HepG2 (cell line): ENCODE data around the gene REEP6. TPM values are rescaled to one million over a fixed set of nuclear protein-coding genes. Genes with fewer than 3 reads are reported as not detected.

ENCODE experiments used
- ATF7 ChIP-seq, 2 experiments: fragments of 450-650 bp in 1 of 2; sonication (generic) in 1 of 2; formaldehyde crosslinking in 1 of 2; IDR thresholded peaks; 2 replicates each; pipeline versions ENCODE4 v1.4.0 to v1.6.1; 2016 to 2020; ENCODE audit warnings: antibody characterized with exemption in 1 of 2, mild to moderate bottlenecking in 1 of 2, missing genetic modification reagents in 1 of 2
- FOXK2 ChIP-seq: fragments of 450-650 bp; IDR thresholded peaks from 2 replicates; pipeline ENCODE4 v1.6.1; 2016
- PTBP1 ChIP-seq: fragments of 200-400 bp; formaldehyde crosslinking; IDR thresholded peaks from 2 replicates; pipeline ENCODE4 v1.6.1; 2018; ENCODE audit warnings: low read length, low read depth; ENCODE audit not compliant: poor library complexity, severe bottlenecking
- RCOR2 ChIP-seq: IDR thresholded peaks from 2 replicates; pipeline ENCODE4 v1.6.1; 2016; ENCODE audit warnings: missing biosample characterization, missing genetic modification reagents
- RORA ChIP-seq: sonication (generic); formaldehyde crosslinking; IDR thresholded peaks from 2 replicates; pipeline ENCODE4 v1.5.0; 2020; ENCODE audit warnings: mild to moderate bottlenecking, missing genetic modification reagents, moderate library complexity
- XRCC5 ChIP-seq: fragments of 200-400 bp; formaldehyde crosslinking; optimal IDR thresholded peaks from 2 replicates; pipeline ENCODE3; 2017; ENCODE audit warnings: mild to moderate bottlenecking, low read length
- ZFP90 ChIP-seq: sonication (generic); formaldehyde crosslinking; IDR thresholded peaks from 2 replicates; pipeline ENCODE4 v1.8.0; 2022; ENCODE audit warnings: missing genetic modification reagents, mild to moderate bottlenecking, inconsistent platforms, borderline replicate concordance
- ZMYM2 ChIP-seq: sonication (generic); formaldehyde crosslinking; IDR thresholded peaks from 2 replicates; pipeline ENCODE4 v1.8.0; 2022; ENCODE audit warnings: mild to moderate bottlenecking, missing genetic modification reagents
- ZNF3 ChIP-seq: IDR thresholded peaks from 2 replicates; pipeline ENCODE4 v1.7.0; 2017; ENCODE audit warnings: inconsistent platforms
- ZNF431 ChIP-seq: sonication (generic); formaldehyde crosslinking; IDR thresholded peaks from 2 replicates; pipeline ENCODE4 v1.9.0; 2022; ENCODE audit warnings: missing genetic modification reagents, low read depth, mild to moderate bottlenecking, borderline replicate concordance
- ZNF501 ChIP-seq: sonication (generic); formaldehyde crosslinking; IDR thresholded peaks from 2 replicates; pipeline ENCODE4 v1.5.1; 2020; ENCODE audit warnings: mild to moderate bottlenecking, moderate library complexity, missing genetic modification reagents
- polyA plus RNA-seq, 8 experiments: library from polyadenylated mRNA; depleted of rRNA in 3 of 8; stranded (reverse) in 7 of 8; unstranded in 1 of 8; fragments of >200 nt; fragmentation: Illumina TruSeq in 4 of 8; extraction: Trizol in 4 of 8; gene quantifications; 2 replicates each; pipeline versions ENCODE4 v1.2.1 to v1.2.3, GENCODE V29; 2011 to 2016; ENCODE audit warnings: low read depth in 4 of 8, missing spikeins in 1 of 8, mixed read lengths in 1 of 8; ENCODE audit not compliant: insufficient read depth in 1 of 8
- total RNA-seq, 5 experiments: library from RNA; depleted of rRNA; stranded (reverse); fragments of >200 nt; fragmentation: Illumina TruSeq; extraction: Trizol; gene quantifications; 2 replicates each; pipeline ENCODE4 v1.2.3, GENCODE V29; 2016; ENCODE audit warnings: low read depth in 1 of 5
- TF ChIP-seq, protein P1 (sequence below): sonication (generic); formaldehyde crosslinking; IDR thresholded peaks from 2 replicates; pipeline ENCODE4 v1.4.0; 2020; ENCODE audit warnings: missing genetic modification reagents
- TF ChIP-seq, protein P2 (sequence below): sonication (generic); formaldehyde crosslinking; IDR thresholded peaks from 2 replicates; pipeline ENCODE4 v1.4.0; 2020; ENCODE audit warnings: missing genetic modification reagents
- TF ChIP-seq, protein P3 (sequence below): sonication (generic); formaldehyde crosslinking; conservative IDR thresholded peaks from 2 replicates; pipeline ENCODE4 v1.8.0; 2022; ENCODE audit warnings: missing genetic modification reagents
- TF ChIP-seq, protein P4 (sequence below): sonication (generic); formaldehyde crosslinking; conservative IDR thresholded peaks from 2 replicates; pipeline ENCODE4 v1.4.0; 2020; ENCODE audit warnings: missing genetic modification reagents
- TF ChIP-seq, protein P5 (sequence below): sonication (generic); formaldehyde crosslinking; IDR thresholded peaks from 2 replicates; pipeline ENCODE4 v1.8.1; 2023; ENCODE audit warnings: mild to moderate bottlenecking, missing genetic modification reagents

The REEP6 gene
- total and polyA plus RNA-seq, 2 of the 13 experiments (the other 11 are each of a cell fraction or from before 2014, with no cell fraction given) = 10.0 to 28.8 TPM

DNA sequence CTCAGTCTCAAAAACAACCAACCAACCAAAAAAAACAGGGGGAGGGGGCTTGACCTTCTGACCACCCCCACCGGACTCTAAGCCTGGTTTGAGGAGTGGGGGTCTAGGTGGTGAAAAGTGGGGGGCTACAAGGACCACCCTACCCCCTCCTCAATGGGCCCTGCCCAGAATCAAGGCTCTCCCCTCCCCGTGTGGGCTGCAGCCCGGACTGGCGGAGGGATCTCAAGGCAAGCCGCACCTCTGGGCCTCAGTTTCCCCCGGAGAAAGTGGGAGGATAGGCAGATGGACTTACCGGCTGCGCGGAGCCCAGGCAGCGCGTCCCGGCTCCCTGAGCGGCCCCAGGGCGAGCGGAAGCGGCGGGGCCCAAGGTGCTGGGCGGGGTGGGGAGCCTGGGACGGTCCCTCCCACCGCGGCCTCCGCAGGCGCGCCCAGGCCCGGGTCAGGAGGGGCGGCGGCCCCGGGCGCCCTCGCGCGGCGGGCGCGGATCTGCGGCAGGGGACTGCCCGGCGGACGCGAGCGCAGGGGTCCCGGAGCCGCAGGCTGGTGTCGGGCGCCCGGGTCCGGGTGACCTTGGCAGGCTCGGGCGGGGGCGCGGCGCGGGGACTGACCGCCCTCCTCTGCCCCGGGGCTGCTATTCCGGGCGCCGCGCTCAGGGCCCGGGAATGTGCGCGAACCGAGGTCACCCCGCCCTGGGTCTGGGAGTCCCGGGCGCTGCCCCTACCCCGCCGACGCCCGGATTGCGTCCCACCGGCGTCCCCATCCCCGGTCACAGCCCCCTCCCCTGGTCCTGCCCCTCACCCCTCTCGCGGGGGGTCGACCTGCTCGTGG, 21.9 kb downstream of the REEP6 start, which contains the start of gene ADAMTSL5 (continued):
- TF ChIP-seq, protein P1, sequence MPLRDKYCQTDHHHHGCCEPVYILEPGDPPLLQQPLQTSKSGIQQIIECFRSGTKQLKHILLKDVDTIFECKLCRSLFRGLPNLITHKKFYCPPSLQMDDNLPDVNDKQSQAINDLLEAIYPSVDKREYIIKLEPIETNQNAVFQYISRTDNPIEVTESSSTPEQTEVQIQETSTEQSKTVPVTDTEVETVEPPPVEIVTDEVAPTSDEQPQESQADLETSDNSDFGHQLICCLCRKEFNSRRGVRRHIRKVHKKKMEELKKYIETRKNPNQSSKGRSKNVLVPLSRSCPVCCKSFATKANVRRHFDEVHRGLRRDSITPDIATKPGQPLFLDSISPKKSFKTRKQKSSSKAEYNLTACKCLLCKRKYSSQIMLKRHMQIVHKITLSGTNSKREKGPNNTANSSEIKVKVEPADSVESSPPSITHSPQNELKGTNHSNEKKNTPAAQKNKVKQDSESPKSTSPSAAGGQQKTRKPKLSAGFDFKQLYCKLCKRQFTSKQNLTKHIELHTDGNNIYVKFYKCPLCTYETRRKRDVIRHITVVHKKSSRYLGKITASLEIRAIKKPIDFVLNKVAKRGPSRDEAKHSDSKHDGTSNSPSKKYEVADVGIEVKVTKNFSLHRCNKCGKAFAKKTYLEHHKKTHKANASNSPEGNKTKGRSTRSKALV = no peak
- TF ChIP-seq, protein P2, sequence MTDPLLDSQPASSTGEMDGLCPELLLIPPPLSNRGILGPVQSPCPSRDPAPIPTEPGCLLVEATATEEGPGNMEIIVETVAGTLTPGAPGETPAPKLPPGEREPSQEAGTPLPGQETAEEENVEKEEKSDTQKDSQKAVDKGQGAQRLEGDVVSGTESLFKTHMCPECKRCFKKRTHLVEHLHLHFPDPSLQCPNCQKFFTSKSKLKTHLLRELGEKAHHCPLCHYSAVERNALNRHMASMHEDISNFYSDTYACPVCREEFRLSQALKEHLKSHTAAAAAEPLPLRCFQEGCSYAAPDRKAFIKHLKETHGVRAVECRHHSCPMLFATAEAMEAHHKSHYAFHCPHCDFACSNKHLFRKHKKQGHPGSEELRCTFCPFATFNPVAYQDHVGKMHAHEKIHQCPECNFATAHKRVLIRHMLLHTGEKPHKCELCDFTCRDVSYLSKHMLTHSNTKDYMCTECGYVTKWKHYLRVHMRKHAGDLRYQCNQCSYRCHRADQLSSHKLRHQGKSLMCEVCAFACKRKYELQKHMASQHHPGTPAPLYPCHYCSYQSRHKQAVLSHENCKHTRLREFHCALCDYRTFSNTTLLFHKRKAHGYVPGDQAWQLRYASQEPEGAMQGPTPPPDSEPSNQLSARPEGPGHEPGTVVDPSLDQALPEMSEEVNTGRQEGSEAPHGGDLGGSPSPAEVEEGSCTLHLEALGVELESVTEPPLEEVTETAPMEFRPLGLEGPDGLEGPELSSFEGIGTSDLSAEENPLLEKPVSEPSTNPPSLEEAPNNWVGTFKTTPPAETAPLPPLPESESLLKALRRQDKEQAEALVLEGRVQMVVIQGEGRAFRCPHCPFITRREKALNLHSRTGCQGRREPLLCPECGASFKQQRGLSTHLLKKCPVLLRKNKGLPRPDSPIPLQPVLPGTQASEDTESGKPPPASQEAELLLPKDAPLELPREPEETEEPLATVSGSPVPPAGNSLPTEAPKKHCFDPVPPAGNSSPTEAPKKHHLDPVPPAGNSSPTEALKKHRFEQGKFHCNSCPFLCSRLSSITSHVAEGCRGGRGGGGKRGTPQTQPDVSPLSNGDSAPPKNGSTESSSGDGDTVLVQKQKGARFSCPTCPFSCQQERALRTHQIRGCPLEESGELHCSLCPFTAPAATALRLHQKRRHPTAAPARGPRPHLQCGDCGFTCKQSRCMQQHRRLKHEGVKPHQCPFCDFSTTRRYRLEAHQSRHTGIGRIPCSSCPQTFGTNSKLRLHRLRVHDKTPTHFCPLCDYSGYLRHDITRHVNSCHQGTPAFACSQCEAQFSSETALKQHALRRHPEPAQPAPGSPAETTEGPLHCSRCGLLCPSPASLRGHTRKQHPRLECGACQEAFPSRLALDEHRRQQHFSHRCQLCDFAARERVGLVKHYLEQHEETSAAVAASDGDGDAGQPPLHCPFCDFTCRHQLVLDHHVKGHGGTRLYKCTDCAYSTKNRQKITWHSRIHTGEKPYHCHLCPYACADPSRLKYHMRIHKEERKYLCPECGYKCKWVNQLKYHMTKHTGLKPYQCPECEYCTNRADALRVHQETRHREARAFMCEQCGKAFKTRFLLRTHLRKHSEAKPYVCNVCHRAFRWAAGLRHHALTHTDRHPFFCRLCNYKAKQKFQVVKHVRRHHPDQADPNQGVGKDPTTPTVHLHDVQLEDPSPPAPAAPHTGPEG = 0 out of 2 replicates have a peak, but pooled peaks have one; percentile 36
- TF ChIP-seq ZNF431 (no peak), ZFP90 (CRISPR knock-in tag) (no peak), ZMYM2 (CRISPR knock-in tag) (no peak), RORA (CRISPR knock-in tag) (no peak), FOXK2 (no peak), ZNF501 (CRISPR knock-in tag) (no peak), XRCC5 (no peak), ATF7 (IDR thresholded peaks at IDR 0.05) (no peak), ATF7 (CRISPR knock-in tag; IDR thresholded peaks at IDR 0.05) (no peak), ZNF3 (no peak), RCOR2 (CRISPR knock-in tag) (peak; percentile 88; the same call in 1 of the 2 replicates), PTBP1 (peak; percentile 38)
- TF ChIP-seq, protein P3, sequence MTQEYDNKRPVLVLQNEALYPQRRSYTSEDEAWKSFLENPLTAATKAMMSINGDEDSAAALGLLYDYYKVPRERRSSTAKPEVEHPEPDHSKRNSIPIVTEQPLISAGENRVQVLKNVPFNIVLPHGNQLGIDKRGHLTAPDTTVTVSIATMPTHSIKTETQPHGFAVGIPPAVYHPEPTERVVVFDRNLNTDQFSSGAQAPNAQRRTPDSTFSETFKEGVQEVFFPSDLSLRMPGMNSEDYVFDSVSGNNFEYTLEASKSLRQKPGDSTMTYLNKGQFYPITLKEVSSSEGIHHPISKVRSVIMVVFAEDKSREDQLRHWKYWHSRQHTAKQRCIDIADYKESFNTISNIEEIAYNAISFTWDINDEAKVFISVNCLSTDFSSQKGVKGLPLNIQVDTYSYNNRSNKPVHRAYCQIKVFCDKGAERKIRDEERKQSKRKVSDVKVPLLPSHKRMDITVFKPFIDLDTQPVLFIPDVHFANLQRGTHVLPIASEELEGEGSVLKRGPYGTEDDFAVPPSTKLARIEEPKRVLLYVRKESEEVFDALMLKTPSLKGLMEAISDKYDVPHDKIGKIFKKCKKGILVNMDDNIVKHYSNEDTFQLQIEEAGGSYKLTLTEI = no peak
- TF ChIP-seq, protein P4, sequence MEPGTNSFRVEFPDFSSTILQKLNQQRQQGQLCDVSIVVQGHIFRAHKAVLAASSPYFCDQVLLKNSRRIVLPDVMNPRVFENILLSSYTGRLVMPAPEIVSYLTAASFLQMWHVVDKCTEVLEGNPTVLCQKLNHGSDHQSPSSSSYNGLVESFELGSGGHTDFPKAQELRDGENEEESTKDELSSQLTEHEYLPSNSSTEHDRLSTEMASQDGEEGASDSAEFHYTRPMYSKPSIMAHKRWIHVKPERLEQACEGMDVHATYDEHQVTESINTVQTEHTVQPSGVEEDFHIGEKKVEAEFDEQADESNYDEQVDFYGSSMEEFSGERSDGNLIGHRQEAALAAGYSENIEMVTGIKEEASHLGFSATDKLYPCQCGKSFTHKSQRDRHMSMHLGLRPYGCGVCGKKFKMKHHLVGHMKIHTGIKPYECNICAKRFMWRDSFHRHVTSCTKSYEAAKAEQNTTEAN (CRISPR knock-in tag) = no peak
- TF ChIP-seq, protein P5, sequence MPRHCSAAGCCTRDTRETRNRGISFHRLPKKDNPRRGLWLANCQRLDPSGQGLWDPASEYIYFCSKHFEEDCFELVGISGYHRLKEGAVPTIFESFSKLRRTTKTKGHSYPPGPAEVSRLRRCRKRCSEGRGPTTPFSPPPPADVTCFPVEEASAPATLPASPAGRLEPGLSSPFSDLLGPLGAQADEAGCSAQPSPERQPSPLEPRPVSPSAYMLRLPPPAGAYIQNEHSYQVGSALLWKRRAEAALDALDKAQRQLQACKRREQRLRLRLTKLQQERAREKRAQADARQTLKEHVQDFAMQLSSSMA (CRISPR knock-in tag) = peak; percentile 54; the same call in 1 of the 2 replicates
